ENCODE data around the gene FIBP.
"Not testable (repeated sequence)": the region's sequence is repeated elsewhere in the genome, so short reads cannot be mapped to it uniquely, and the experiment has no call there.

Gene FIBP

GRCh38 chr11:65852508-65853245, 35.6 kb downstream of the FIBP start:
- Mint-ChIP-seq H3K4me1 (peaks cover 36% of the 10 kb centered on the region), H3K9me3 (no peaks in the 10 kb centered on the region), H3K4me3 (no peak overlapping the region), H3K27me3 (no peaks in the 10 kb centered on the region), H3K36me3 (peaks cover 26% of the 10 kb centered on the region), H3K27ac (no peak overlapping the region)

GRCh38 chr11:65851811-65852507, 36.3 kb downstream of the FIBP start:
- Mint-ChIP-seq H3K4me3 (peak overlapping the region; percentile 23), H3K4me1 (peaks cover 36% of the 10 kb centered on the region), H3K9me3 (no peaks in the 10 kb centered on the region), H3K27me3 (no peaks in the 10 kb centered on the region), H3K27ac (peak overlapping the region; percentile 79), H3K36me3 (peaks cover 26% of the 10 kb centered on the region)

GRCh38 chr11:65851083-65851579, 37.1 kb downstream of the FIBP start:
- H3K27me3 Mint-ChIP-seq, result no peaks in the 10 kb centered on the region
- peaks cover 28% of the 10 kb centered on the region for H3K4me1 Mint-ChIP-seq
- no peak overlapping the region for H3K27ac Mint-ChIP-seq
- H3K36me3 Mint-ChIP-seq, result peaks cover 18% of the 10 kb centered on the region
- H3K4me3 Mint-ChIP-seq, result no peak overlapping the region
- H3K9me3 Mint-ChIP-seq, result no peaks in the 10 kb centered on the region

- H3K4me1 Mint-ChIP-seq, result peaks cover 21% of the 10 kb centered on the region
- no peak overlapping the region for H3K4me3 Mint-ChIP-seq
- H3K27me3 Mint-ChIP-seq, result no peaks in the 10 kb centered on the region
- H3K9me3 Mint-ChIP-seq, result no peaks in the 10 kb centered on the region
- peak overlapping the region; percentile 17 for H3K27ac Mint-ChIP-seq
- H3K36me3 Mint-ChIP-seq, result peaks cover 12% of the 10 kb centered on the region
Measured at GRCh38 chr11:65850217-65851082, 37.8 kb downstream of the FIBP start.

- H3K36me3 Mint-ChIP-seq, result peaks cover 12% of the 10 kb centered on the region
- H3K9me3 Mint-ChIP-seq, result no peaks in the 10 kb centered on the region
- H3K4me3 Mint-ChIP-seq, result no peak overlapping the region
- H3K27ac Mint-ChIP-seq, result no peak overlapping the region
- H3K4me1 Mint-ChIP-seq, result peaks cover 16% of the 10 kb centered on the region
- no peaks in the 10 kb centered on the region for H3K27me3 Mint-ChIP-seq
Measured at GRCh38 chr11:65849771-65850216, 38.5 kb downstream of the FIBP start.

GRCh38 chr11:65849366-65849765, 38.9 kb downstream of the FIBP start:
- Mint-ChIP-seq H3K27ac (no peak overlapping the region), H3K4me1 (peaks cover 12% of the 10 kb centered on the region), H3K36me3 (peaks cover 8% of the 10 kb centered on the region), H3K27me3 (no peaks in the 10 kb centered on the region), H3K9me3 (no peaks in the 10 kb centered on the region), H3K4me3 (no peak overlapping the region)

GRCh38 chr11:65848693-65849092, 39.6 kb downstream of the FIBP start:
- not testable (repeated sequence) for H3K27me3 Mint-ChIP-seq, H3K4me3 Mint-ChIP-seq, H3K4me1 Mint-ChIP-seq, H3K27ac Mint-ChIP-seq, H3K36me3 Mint-ChIP-seq, H3K9me3 Mint-ChIP-seq

GRCh38 chr11:65847746-65848145, 40.5 kb downstream of the FIBP start:
- H3K9me3 Mint-ChIP-seq, result no peaks in the 10 kb centered on the region
- no peaks in the 10 kb centered on the region for H3K27me3 Mint-ChIP-seq
- H3K27ac Mint-ChIP-seq, result no peak overlapping the region
- H3K36me3 Mint-ChIP-seq, result peaks cover 7% of the 10 kb centered on the region
- no peaks in the 10 kb centered on the region for H3K4me1 Mint-ChIP-seq
- H3K4me3 Mint-ChIP-seq, result no peak overlapping the region

- no peak overlapping the region for H3K4me3 Mint-ChIP-seq
- H3K36me3 Mint-ChIP-seq, result no peaks in the 10 kb centered on the region
- H3K27ac Mint-ChIP-seq, result no peak overlapping the region
- no peaks in the 10 kb centered on the region for H3K9me3 Mint-ChIP-seq
- H3K4me1 Mint-ChIP-seq, result no peaks in the 10 kb centered on the region
- no peaks in the 10 kb centered on the region for H3K27me3 Mint-ChIP-seq
Measured at GRCh38 chr11:65844231-65844872, 43.9 kb downstream of the FIBP start.

GRCh38 chr11:65843811-65844210, 44.5 kb downstream of the FIBP start:
- no peaks in the 10 kb centered on the region for H3K9me3 Mint-ChIP-seq
- H3K4me1 Mint-ChIP-seq, result no peaks in the 10 kb centered on the region
- no peaks in the 10 kb centered on the region for H3K36me3 Mint-ChIP-seq
- H3K27ac Mint-ChIP-seq, result no peak overlapping the region
- no peaks in the 10 kb centered on the region for H3K27me3 Mint-ChIP-seq
- no peak overlapping the region for H3K4me3 Mint-ChIP-seq

- Mint-ChIP-seq H3K27ac (no peak overlapping the region), H3K27me3 (no peaks in the 10 kb centered on the region), H3K9me3 (no peaks in the 10 kb centered on the region), H3K4me1 (no peaks in the 10 kb centered on the region), H3K4me3 (no peak overlapping the region), H3K36me3 (no peaks in the 10 kb centered on the region)
Measured at GRCh38 chr11:65842144-65842543, 46.1 kb downstream of the FIBP start.

GRCh38 chr11:65834202-65834601, 54.1 kb downstream of the FIBP start:
- no peak overlapping the region for H3K4me3 Mint-ChIP-seq
- peaks cover 20% of the 10 kb centered on the region for H3K4me1 Mint-ChIP-seq
- no peak overlapping the region for H3K27ac Mint-ChIP-seq
- H3K36me3 Mint-ChIP-seq, result no peaks in the 10 kb centered on the region
- H3K9me3 Mint-ChIP-seq, result no peaks in the 10 kb centered on the region
- no peaks in the 10 kb centered on the region for H3K27me3 Mint-ChIP-seq

All from activated naive CD4-positive, alpha-beta T cell treated with anti-CD3 and anti-CD28 coated beads, Interleukin-2, amount 50 U/mL, for 24 hours (primary cell).